Activated gamma-delta T cell treated with anti-CD3 and anti-CD28 coated beads, Interleukin-2, amount 50 U/mL, for 16 hours (primary cell): ENCODE results near the gene TNS4.
"Not testable (repeated sequence)": the region's sequence is repeated elsewhere in the genome, so short reads cannot be mapped to it uniquely, and the experiment has no call there.

Source experiments
- DNase-seq: peaks from one replicate; pipeline ENCODE4 v3.0.0-alpha.2; 2020; ENCODE audit warnings: low read depth

Gene TNS4, protein sequence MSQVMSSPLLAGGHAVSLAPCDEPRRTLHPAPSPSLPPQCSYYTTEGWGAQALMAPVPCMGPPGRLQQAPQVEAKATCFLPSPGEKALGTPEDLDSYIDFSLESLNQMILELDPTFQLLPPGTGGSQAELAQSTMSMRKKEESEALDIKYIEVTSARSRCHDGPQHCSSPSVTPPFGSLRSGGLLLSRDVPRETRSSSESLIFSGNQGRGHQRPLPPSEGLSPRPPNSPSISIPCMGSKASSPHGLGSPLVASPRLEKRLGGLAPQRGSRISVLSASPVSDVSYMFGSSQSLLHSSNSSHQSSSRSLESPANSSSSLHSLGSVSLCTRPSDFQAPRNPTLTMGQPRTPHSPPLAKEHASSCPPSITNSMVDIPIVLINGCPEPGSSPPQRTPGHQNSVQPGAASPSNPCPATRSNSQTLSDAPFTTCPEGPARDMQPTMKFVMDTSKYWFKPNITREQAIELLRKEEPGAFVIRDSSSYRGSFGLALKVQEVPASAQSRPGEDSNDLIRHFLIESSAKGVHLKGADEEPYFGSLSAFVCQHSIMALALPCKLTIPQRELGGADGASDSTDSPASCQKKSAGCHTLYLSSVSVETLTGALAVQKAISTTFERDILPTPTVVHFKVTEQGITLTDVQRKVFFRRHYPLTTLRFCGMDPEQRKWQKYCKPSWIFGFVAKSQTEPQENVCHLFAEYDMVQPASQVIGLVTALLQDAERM

DNA sequence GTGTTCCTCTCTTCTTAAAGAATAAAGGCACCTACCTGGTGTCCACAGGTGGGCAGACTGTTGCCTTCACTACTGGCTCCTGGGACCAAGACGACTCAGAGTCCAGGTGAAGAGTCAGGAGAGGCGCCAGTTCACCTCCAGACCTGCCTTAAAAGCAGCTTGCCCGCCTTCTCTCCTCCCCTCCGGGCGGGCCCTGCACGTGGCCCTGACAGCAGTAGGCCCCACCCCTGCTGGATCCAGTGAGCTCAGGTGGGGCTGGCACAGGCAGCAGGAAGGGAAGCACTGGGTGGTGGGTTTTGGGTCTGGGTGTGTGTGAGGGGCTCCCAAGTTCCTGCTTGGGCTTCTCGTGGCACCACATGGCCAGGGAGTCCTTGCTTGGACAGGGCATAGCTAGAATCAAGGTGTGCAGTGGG is at the start of gene TNS4:
TNS4 (minus strand) TSS at position 125 of the 413 bp plus-strand sequence. CDS start 5,198 bp downstream, outside the sequence.
- no peak for DNase-seq

DNA sequence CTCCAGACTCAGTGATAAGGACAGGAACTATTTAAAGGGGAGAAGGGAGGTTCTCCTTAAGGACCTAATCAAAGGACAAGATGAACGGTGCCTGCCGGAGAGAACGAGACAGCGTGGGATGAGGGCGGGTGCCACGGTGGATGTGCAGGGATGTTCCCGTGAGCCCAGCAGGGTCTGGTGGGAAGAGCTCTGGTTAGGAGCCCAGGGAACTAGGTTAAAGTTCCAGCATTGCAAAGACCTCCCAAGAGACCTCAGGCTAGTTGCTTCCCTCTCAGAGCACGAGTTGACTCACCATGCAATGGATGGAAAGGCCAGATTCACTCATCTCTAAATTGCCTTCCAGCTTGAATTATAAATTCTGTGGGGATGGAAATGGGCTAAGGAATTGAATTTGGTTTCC is 49.2 kb upstream of the TNS4 start:
- no peak for DNase-seq

DNA sequence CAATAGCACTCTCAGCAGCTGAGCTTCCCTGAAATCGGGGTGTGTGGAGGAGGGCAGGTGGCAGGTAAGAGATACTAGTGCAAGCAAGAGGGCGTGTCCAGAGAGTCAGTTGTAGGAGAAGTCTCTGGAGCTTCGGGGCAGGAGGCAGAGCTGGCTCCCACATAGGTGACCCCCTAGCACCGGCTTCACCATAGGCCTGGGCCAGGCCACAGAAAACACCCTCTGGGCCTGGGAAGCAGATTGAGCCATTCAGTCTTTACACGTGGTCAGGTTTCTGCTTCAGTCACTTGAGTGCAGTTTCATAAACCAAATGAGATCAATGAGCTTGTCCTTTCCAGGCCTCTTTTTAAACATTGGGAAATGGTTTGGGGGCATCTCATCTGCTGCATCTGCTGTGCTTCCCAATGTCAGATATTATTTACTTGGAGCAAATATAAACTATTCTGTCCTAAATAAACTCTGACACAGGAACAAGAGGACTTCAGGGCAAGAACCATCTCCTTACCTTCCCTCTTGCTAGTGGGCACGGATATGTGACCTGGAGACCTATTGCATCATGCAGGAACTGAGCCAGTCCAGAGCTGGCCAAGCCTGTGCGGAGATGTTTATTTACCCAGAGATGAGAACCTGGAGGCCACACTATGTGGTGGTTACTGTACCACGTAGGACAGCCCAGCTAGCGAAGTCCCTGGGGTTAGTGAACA is 47.7 kb upstream of the TNS4 start:
- DNase-seq: no peak

DNA sequence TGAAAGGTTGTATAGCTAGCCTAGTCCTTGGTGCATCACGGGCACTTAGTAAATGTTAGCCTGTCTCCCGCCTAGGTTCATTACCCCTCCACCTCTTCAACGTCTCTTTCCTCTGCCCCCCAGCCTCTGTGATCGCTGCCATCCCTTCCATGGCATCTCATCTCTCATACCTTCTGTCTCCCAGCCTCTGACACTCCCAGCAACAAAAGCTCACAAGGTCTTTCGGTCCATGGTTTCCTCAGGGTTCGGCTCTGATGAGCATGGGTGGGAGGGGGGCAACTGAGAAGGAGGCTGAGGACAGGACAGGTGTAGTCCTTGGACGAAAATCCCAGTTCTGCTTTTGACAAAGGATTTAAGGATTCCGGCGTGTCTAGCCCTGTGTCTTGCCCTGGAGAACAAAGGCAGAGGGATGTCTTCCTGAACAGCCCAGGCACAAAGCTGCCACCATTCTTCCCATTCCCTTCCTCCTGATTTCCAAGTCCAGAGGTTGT is 47.1 kb upstream of the TNS4 start:
- no peak for DNase-seq

DNA sequence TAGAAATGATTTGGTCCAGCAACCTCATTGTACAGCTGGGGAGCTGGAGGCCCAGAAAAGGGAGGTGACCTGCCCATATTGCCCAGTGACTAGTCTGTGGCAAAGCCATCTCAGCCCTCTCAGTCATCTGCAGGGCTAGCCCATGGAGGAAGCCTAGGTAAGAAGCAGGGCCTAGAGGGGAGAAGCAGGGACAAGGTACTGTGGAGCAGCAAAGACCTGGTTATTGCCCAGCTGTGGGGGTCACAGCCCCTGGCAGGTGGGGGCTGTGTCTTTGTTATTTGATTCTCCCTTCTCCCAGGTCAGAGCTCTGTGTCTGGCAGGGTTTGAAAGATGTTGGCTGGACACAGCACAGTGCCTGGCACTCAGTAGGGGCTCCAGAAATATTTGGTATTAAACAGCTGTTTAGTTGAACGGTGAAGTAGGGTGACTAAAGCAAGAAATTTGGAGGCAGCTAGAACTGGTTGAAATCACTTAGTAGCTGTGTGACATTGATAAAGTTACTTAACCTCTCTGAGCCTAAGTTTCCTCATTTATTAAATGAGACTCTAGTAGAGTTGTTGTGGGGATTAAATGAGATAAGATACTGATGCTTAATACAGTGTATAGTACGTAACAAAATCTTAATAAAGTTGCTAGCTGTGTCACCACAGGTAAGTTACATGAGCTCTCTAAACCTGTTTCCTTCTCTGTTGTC is 46.5 kb upstream of the TNS4 start:
- DNase-seq: no peak

DNA sequence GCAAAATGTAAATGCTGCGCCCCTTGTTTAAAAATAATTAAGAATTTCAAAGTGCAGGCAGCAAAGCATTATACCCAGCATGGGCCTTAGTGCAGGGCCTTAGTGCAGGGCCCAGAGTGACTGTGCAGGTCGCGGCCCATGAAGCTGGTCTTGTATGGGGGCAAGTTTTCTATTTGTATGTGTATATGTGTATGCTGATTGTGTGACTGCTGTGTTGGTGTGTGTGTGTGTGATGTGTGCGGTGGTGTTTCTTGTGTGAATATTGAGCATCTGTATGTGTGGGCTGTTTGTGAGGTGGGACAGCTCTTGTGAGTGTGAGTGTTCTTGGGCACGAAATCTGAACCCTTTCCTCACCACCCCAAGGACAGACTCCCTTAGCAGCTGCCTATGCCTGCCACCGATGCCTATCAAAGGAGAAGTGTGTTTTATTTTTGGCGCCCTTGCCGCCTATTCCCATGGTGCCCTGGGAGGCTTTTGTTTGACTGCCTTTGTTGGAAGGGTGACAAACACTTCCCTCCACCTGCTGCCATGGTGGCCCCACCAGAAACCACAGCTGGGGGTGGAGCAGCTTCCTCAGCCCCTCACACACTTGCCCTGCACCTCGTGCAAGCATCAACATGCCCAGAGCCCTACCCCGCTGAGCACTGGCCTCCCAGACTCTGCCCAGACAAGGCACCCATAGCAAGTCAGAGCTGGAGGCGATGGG is 45.8 kb upstream of the TNS4 start:
- peak; percentile 63 for DNase-seq

DNA sequence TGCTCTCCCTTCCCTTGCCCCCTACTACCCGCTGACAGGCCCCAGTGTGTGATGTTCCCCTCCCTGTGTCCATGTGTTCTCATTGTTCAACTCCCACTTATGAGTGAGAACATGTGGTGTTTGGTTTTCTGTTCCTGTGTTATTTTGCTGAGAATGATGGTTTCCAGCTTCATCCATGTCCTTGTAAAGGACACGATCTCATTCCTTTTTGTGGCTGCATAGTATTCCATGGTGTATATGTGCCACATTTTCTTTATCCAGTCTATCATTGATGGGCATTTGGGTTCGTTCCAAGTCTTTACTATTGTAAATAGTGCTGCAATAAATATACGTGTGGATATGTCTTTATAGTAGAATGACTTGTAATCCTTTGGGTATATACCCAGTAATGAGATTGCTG is 45.1 kb upstream of the TNS4 start:
- DNase-seq: not testable (repeated sequence)

DNA sequence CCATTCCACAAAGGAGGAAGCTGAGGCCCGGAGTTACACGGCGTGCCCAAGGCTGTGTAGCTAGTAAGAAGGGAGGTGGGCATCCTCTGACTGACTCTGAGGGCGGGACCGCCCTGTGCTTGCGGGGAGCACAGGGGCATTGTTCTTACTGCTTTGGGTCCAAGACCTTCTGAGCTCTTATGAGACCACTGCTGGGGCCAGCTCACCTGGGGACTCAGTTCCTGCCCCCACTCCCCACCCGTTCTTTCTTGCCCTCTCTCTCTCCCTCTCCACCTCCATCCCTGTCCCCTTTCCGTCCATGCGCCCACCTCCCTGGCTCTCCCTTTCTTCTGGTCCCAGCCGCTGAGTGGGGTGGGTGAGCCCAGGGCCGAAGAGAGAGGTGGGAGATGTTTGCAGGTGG is 44.2 kb upstream of the TNS4 start:
- no peak for DNase-seq

DNA sequence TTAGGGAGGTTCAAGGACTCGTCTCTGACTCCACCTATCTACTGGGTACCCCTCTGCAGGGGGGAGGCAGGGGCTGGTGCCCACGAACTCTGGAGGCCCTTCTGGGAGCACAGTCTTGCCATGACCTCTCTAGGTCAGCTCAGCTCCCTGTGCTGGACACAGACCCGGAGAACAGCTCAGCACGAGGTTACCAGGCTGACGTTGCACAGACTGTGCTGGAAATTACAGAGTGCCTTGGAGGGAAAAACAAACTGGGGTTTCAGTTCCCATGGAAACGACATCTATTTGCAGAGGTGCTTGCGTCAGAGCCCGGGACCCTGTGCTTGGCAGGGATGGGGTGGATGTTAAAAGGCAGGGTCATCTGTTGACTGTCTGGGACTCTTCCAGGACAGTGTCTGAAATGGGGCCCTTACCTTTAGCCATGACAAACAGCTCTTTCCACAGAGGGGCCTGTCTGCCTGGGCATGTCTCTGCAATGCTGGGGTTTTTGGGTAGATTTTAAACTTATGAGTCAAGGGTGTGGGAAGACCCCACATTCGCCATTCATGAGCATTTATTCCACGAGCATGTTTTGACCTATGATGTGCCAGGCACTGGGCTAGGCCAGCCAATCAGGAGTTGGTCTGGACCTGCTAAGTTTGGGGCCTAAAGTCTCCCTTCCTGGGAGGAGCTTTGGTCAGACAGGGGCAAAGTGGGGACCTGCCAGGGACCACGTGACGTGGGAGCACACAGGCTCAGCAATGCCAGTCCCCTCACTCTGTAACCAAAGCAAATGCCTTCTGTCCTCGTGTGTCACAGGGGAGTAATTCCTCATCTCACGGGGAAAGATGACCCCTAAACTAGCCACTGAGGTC is 41.4 kb upstream of the TNS4 start:
- no peak for DNase-seq

DNA sequence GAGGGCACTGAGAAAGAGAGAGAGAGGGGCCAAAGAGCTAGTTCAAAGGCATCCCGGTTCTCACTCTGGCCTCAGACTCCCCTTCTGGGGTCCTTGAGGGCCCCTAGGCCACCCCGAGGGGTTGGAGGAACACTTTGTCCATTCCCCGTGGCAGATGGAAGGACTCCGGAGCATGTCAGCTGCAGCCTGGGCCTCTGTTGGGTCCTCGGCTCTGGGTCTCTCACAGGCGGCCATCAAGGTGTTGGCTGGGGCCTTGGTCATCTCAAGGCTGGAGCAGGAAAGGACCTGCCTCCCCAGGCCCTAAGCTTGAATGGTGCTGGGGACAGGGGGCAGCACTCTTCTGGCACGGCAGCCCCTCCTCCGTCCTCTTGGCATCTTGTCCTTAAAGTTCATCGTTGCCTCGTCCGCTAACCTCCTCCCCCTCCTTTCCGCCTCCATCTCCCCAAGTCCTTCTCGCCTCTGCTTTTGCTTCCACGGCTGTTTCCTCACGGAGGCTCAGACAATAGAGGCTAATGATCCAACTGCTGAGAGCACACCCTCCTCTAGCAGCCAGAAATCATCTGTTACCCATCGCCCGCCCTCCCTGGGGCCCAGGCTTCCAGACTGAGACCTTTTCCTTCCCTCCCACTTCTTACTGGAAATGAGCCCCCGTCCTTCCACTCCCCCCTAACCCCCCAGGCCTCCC is 40.6 kb upstream of the TNS4 start:
- DNase-seq: no peak

DNA sequence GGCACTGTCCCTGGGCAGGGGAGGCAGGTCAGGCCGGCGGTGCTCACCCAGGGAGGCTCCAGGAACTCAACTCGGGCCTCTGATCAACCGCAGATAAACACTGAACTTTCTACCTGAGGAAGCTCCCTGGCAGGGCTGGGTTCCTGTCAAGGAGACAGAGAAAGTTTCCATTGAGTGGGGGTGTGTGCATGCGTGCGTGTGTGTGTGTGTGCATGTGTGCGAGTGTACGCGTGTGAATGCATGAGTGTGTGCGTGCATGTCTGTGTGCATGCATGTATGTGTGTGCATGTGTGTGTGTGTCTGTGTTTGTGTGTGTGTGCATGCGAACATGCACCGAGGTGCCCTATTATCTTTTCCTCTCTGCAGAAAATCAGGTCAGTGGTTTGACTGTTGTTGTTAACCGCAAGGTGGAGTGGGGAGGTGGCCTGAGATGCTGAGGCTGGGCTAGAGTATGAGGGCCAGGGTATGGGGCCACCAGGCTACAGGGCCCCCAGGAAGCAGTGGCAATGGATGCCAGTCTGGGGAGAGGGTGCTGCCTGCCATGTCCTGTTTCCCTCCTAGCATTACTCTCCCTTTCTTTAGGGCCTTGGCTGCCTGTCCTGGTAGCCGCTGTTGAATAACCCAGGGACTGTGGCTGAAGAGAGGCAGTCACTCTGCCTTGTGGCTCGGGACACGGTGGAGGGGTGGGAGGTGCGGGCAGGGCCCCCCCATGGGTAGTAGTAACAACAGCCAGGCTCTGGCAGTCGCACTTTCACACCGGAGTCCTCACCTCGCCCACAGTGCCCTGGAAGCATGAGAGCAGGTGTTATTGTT is 39.8 kb upstream of the TNS4 start:
- peak; percentile 75 for DNase-seq

DNA sequence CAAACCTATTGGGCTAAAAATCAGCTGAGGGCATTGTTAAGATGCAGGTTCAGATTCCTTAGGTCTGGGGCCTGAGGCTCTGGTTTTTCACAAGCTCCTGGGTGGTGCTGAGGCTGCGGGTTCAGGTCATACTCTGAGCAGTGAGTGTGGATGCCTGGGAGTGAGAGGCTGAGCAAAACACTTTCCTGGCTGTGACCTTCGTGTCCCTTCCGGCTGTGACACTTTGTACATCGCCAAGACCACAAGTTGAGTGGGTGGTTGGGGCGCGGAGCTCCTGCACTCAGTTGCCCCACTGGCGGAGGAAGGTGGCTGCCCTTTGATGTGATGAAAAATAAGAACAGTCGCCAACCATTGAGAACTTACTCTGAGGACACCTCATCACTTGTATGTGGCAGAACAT is 39.0 kb upstream of the TNS4 start:
- DNase-seq: peak; percentile 59

DNA sequence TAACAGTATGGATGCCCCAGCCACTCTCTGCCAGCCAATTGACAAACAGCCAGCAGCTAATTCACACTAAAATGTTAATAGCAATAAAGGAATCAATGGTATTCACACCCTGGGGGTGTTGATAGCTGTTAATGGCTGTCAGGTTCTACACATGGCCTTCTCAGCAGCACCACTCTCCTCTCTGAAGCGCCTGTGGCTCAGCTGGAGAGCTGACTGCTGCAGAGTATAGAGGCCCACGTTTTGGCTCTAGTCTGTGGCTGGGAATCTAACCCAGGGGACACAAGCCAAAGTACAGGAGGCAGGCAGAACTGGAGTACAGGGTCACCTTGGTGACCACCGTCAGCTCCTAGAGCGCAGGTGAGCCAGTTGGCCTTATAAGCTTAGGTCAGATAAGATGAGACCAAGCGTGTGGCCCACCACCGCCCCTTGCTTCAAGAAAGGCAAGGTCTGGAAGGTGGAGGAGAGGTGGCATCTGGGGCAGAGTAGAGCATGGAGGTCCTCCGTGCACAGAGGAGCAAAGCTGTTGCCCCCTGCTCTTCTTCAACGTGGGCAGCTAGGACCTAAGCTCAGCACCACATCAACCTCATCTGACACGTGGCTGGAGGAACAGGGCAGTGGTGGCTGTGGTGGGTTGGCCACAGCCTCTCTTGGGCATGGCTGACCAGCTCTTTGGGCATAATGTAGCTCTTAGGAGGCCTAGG is 38.4 kb upstream of the TNS4 start:
- no peak for DNase-seq

DNA sequence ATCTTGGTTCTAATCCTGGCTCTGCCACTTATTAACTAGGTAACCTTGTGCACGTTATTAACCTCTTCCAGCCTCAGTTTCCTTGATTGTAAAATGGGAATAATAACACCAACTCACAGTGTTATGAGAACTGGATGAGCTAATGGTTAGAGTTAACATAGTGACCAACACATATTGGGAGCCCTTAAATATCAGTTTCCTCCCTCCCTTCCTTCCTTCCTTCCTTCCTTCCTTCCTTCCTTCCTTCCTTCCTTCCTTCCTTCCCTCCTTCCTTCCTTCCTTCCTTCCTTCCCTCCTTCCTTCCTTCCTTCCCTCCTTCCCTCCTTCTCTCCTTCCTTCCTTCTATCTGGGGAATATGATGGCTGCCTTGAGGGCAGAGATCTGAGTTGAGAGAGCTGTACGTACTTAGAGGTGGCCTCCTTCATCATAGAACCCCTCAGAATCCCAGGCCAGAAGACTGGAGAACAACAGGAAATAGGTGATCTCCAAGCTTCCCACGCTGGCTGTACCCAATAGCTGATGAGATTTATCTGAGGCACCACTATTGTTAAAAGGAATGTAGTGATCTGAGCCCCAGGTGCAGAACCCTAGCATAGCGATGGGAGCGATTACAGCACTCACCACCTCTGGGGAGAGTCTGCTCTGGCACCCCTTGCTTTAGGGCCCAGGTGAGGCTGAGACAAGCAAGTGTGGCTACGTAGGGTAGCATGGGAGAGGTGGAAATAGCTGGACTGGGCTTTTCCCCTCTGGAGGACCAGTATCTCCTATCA is 37.7 kb upstream of the TNS4 start:
- no peak for DNase-seq

DNA sequence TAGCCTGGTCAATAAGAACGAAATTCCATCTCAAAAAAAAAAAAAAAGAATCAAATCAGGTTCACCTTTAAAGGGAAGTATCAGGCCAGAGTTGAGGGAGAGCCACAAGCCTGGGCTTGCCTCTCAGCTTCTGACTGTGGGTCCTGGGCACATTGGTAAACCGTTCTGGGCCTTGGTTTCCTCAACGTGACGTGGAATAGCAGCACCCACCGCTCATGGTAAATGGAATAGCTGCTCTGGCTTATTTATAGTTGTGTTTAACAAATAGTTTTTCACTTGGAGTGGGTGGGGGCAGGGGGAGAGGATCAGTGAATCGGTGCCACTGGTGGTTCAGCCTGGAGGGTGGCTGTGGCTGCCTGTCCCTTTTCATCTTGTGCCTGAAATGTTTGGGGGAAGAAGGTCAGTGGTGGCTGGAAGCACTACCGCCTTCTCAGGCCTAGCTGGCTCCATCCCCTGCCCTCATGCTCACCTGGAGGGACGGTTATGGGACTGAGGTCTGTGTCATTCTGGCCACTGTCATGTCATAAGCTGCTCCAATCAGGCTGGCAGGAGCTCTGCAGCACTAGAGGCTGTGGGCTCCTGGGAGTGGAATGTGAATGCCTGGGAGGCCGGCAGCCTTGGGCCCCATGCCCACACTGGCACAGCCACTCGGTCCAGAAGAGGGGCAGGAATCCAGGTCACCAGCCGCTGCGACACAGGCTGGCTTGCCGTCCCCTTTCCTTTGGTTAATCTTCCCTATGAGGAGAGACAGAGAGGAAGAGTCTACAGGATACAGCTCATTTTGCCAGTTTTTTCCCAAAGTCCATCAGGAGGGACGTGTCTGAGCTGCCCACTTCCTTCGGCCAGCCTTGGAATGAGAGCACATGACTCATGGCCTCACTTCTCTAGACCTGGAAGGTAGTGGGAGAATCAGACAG is 36.9 kb upstream of the TNS4 start:
- no peak for DNase-seq
